Hematopoietic multipotent progenitor cell (in vitro differentiated cells): ENCODE measurements around the gene LTA4H. TPM values are rescaled to one million over a fixed set of nuclear protein-coding genes. Genes with fewer than 3 reads are reported as not detected.
"Not testable (repeated sequence)": the region's sequence is repeated elsewhere in the genome, so short reads cannot be mapped to it uniquely, and the experiment has no call there.

Experiments used
- DNase-seq, 3 donors: peaks; one replicate each; pipeline ENCODE4 v3.0.0-alpha.2; 2011 to 2015; ENCODE audit warnings: low read depth in 2 of 3, low spot score in 2 of 3
- total RNA-seq: library from RNA; depleted of rRNA; stranded (reverse); fragments of >200 nt; gene quantifications from one replicate; pipeline ENCODE4 v1.2.3, GENCODE V29; 2012

The LTA4H gene
- total RNA-seq: 101 TPM

- DNase-seq: peak; percentile 99
These were observed at the start of gene LTA4H for GRCh38 chr12:96035283-96036236. Gene LTA4H (minus strand): TSS chr12:96035587. CDS start chr12:96035519, 68 bp downstream.

GRCh38 chr12:96084624-96085023 lies 49.2 kb upstream of the LTA4H start:
- DNase-seq: no peak

- DNase-seq: no peak
These were observed 47.8 kb upstream of the LTA4H start for GRCh38 chr12:96083020-96083719.

GRCh38 chr12:96081596-96081995 lies 46.2 kb upstream of the LTA4H start:
- DNase-seq: no peak

GRCh38 chr12:96078231-96079135 lies 43.1 kb upstream of the LTA4H start:
- DNase-seq: peak in 1 of 3 donors; percentile 14

GRCh38 chr12:96077081-96077480 lies 41.7 kb upstream of the LTA4H start:
- DNase-seq: no peak

DNA sequence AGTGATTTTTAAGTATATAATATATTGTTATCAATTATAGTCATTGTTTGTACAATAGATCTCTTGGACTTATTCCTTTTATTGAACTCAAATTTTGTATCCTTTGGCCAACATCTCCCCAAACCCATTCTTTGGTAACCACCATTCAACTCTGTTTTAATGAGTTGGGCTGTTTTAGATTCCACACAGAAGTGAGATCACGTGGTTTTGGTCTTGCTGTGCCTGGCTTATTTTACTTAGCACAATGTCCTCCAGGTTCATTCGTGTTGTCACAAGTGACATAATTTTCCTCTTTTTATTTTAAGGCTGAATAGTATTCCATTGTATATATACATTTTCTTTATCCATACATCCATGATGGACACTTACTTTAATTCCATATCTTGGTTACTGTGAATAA lies 40.2 kb upstream of the LTA4H start:
- DNase-seq: no peak

GRCh38 chr12:96073346-96074330 lies 38.3 kb upstream of the LTA4H start:
- DNase-seq: peak in 1 of 3 donors; percentile 33

- no peak for DNase-seq
These were observed 35.4 kb upstream of the LTA4H start for GRCh38 chr12:96070670-96071279.

- DNase-seq: no peak
These were observed 34.3 kb upstream of the LTA4H start for GRCh38 chr12:96069511-96070231.

DNA sequence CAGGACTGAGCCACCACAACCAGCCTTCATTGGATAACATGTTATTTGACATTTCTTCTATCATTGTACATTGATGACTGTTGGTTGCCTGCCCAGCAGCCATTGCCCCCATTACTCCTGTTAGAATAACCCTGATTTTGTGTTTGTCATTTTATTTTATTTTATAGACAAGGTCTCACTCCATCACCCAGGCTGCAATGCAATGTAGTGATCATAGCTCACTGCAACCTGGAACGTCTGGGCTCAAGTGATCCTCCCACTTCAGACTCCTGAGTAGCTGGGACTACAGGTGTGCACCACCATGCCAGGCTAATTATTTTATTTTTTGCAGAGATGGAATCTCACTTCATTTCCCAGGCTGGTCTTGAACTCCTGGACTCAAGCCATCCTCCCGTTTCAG lies 33.2 kb upstream of the LTA4H start:
- no peak for DNase-seq

GRCh38 chr12:96068111-96068510 lies 32.7 kb upstream of the LTA4H start:
- DNase-seq: no peak

GRCh38 chr12:96065776-96066175 lies 30.4 kb upstream of the LTA4H start:
- DNase-seq: not testable (repeated sequence)

DNA sequence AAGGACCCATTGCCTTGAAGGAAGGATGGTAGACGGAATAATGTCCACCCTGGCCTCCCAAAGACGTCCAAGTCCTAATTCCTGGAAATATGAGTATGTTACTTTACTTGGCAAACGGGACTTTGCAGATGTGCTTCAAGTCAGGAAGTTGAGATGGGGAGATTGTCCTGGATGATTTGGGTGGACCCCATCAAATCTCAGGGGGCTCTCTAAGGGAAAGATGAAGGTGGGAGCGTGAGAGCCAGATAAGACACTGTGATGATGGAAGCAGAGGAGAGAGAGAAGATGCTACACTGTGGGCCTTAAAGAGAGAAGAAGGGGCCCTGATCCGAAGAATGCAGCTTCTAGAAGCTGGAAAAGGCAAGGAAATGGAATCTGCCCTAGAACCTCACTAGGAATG lies 29.6 kb upstream of the LTA4H start:
- no peak for DNase-seq

- no peak for DNase-seq
These were observed 28.9 kb upstream of the LTA4H start for GRCh38 chr12:96064271-96064670.

- peak in 1 of 3 donors; percentile 55 for DNase-seq
These were observed 27.7 kb upstream of the LTA4H start for GRCh38 chr12:96063046-96063445.

DNA sequence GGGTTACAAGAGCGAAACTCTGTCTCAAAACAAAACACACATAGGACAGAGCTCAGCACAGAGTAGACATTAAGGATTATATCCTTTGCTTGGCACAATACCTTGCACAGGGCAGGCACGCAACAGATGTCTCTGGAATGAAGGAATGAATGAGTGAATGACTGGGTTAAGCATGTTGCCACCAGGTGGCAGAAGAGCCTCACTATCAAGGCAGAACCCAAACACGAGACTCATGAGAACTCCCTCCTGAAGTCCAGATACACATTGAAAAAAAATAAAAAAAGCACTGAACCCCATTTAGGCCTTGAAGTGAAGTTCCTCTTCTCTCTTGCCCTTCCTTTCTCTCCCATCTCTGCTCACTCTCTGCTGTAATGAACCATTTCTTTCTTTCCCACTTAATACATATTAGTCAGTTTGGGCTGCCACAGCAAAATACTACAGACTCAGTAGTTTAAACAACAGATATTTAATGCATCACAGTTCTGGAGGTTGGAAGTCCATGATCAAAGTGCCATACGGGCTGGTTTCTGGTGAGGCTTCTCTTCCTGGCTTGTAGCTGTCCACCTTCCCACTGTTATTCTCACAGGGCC lies 26.6 kb upstream of the LTA4H start:
- peak; percentile 63 to 95 (median 88) for DNase-seq

DNA sequence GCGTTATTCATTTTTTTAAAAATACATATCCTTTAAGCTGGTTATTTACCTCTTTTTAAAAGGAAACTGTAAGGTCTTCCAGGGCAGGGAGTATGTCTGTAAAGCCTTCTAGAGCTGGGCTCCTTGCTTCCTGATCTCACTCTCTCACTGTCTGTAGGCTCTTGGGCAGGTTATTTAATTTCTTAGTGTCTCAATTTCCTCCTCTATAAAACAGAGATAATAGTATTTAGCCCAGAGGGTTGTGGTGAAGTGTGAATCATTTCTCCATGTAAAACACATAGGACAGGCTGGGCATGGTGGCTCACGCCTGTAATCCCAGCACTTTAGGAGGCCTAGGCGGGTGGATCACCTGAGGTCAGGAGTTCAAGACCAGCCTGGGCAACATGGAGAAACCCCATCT lies 25.9 kb upstream of the LTA4H start:
- no peak for DNase-seq
